ENCODE data around the gene MAP4K3. TPM values are rescaled to one million over a fixed set of nuclear protein-coding genes. Genes with fewer than 3 reads are reported as not detected.

MAP4K3 gene
- total and polyA plus RNA-seq, 12 donors = 8.1 to 49.0 (median 40.2) TPM

- TF ChIP-seq CTCF (IDR thresholded peaks at IDR 0.05) = no peak
- 56 to 57% methylated on average over 5 of the region's 5 CpGs for WGBS, 2 donors
- DNase-seq (no peak), ATAC-seq (no peak)
- intact Hi-C loops (cut with DNase I) = loop anchor here in 1 of 10 donors (10.0 kb wide), 1 partner anchor 48 kb away; no protein-coding TSS in a partner anchor
- Histone ChIP-seq H3K9me3 (no peaks in the 10 kb centered on the region), H3K4me3 (peak overlapping the region in 1 of 10 donors; percentile 79), H3K27ac (peak overlapping the region in 4 of 10 donors; percentile 11 to 99 (median 16)), H3K36me3 (no peaks in the 10 kb centered on the region), H3K27me3 (no peaks in the 10 kb centered on the region), H3K4me1 (peaks cover 8 to 72% (median 50%) of the 10 kb centered on the region in 9 donors)
These were observed 4.4 kb downstream of the MAP4K3 start for GRCh38 chr2:39432701-39433100.

- no peaks in the 10 kb centered on the region for H3K36me3 ChIP-seq
- intact Hi-C loops (cut with DNase I) = loop anchor here in 1 of 10 donors (10.0 kb wide), 1 partner anchor 47 kb away; no protein-coding TSS in a partner anchor
- peak overlapping the region in 4 of 10 donors; percentile 16 to 45 (median 18) for H3K27ac ChIP-seq
- no peaks in the 10 kb centered on the region for H3K27me3 ChIP-seq
- peak in 1 of 8 donors; percentile 71 for ATAC-seq
- DNase-seq = no peak
- no peak overlapping the region for H3K4me3 ChIP-seq
- TF ChIP-seq CTCF (IDR thresholded peaks at IDR 0.05) = no peak
- H3K4me1 ChIP-seq = peaks cover 8 to 79% (median 58%) of the 10 kb centered on the region in 9 donors
- no peaks in the 10 kb centered on the region for H3K9me3 ChIP-seq
- WGBS, 2 donors = 20 to 28% methylated on average over 3 of the region's 3 CpGs
These were observed 5.3 kb downstream of the MAP4K3 start for GRCh38 chr2:39431592-39432316.

- Histone ChIP-seq H3K4me1 (peaks cover 12 to 88% (median 78%) of the 10 kb centered on the region in 9 donors), H3K27ac (no peak overlapping the region), H3K4me3 (no peak overlapping the region), H3K9me3 (no peaks in the 10 kb centered on the region), H3K36me3 (no peaks in the 10 kb centered on the region), H3K27me3 (no peaks in the 10 kb centered on the region)
- no peak for ATAC-seq
- no peak for DNase-seq
- WGBS, 2 donors = 84% methylated on average over 1 of the region's 1 CpG
- TF ChIP-seq CTCF (IDR thresholded peaks at IDR 0.05) = no peak
- intact Hi-C loops (cut with DNase I) = loop anchor here in 1 of 10 donors (10.0 kb wide), 1 partner anchor 45 kb away; no protein-coding TSS in a partner anchor
These were observed 7.3 kb downstream of the MAP4K3 start for GRCh38 chr2:39429746-39430145.

- Histone ChIP-seq H3K4me3 (no peak overlapping the region), H3K27ac (no peak overlapping the region), H3K9me3 (no peaks in the 10 kb centered on the region), H3K4me1 (peaks cover 3 to 74% (median 48%) of the 10 kb centered on the region in 9 donors), H3K27me3 (no peaks in the 10 kb centered on the region), H3K36me3 (no peaks in the 10 kb centered on the region)
- no peak for TF ChIP-seq CTCF (IDR thresholded peaks at IDR 0.05)
- ATAC-seq = no peak
- no peak for DNase-seq
- intact Hi-C loops (cut with DNase I) = no loop called here
- WGBS, 2 donors = 94 to 96% methylated on average over 1 of the region's 1 CpG
These were observed 12.1 kb downstream of the MAP4K3 start for GRCh38 chr2:39424951-39425350.
